D721Med (cell line): Measurements from ENCODE around the gene ATOH7.

Experiments used
- DNase-seq: peaks from one replicate; pipeline ENCODE4 v3.0.0; 2011; ENCODE audit warnings: low spot score; ENCODE audit not compliant: insufficient read length
- FAIRE-seq: peaks from 2 replicates; lab custom pipeline; 2011; peaks lifted over from hg19 to GRCh38; lab: Jason Lieb, UNC
- CTCF ChIP-seq: IDR thresholded peaks from 2 replicates; pipeline ENCODE4 v1.5.1; 2012; ENCODE audit warnings: mild to moderate bottlenecking, control low read depth; ENCODE audit not compliant: insufficient read depth; ENCODE audit errors: missing control alignments

ATOH7 gene

GRCh38 chr10:68221196-68221595 lies 10.7 kb downstream of the ATOH7 start:
- TF ChIP-seq CTCF = no peak

GRCh38 chr10:68218786-68219185 lies 13.1 kb downstream of the ATOH7 start:
- no peak for TF ChIP-seq CTCF
- no peak for FAIRE-seq
- DNase-seq = no peak

More at GRCh38 chr10:68221196-68221595, 10.7 kb downstream of the ATOH7 start:
- DNase-seq = no peak
- no peak for FAIRE-seq

DNA sequence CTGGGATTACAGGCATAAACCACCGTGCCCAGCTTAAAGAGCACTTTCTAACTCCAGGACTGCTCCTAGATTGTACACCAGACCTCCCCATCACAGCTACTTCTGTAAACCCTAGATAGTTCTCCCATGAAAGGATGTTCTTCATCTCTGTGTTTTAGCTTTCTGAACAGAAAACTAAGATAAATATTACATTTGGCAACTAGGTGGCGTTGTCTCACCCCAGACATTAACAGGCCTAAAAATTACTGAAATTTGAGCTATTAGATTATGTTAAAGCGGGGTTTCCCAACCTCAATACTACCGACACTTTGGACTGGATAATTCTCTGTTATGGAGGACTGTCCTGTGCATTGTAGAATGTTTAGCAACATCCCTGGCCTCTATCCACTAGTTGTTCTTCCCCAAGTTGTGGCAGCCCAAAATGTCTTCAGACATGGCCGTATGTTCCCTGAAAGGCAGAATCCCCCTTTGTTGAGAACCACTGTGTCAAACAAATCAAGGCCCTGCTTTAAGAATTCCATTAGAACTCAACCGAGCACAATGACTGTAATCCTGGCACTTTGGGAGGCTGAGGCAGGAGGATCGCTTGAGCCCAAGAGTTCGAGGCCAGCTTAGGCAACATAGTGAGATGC lies 19.1 kb downstream of the ATOH7 start:
- FAIRE-seq (no peak), DNase-seq (no peak)
- peak; percentile 74 for TF ChIP-seq CTCF

- DNase-seq (no peak), FAIRE-seq (no peak)
- TF ChIP-seq CTCF = no peak
These were observed 20.2 kb downstream of the ATOH7 start for GRCh38 chr10:68211669-68212068.

DNA sequence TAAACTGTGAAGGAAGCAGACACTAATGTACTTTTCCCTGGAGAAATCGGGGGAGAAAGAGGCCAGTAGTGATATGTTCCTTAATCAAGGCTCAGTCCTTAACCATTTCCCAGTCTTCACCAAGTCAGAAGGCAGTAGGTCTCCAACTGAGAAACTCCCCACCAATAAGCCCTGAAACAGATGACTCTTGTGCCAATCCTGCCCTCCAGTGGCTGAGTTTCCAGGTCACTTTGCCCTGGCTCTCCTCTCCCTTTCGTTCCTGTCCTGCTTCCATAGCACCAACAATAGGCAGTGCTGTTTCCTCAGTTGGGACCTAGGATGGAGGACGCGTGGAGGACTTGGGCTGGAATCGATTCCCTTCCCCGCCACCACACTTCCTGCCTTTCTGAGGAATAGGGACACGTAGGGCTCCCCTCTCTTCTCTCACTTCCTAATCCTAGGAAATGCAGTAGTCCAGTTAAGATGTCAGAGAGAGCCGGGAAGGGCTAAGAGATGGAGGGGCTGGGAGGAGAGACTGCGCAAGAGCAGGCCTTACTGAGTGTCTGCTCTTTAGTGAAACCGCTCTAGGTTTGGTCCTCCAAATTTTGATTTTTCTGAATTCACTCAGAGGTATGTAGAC lies 23.4 kb downstream of the ATOH7 start:
- peak; percentile 52 for TF ChIP-seq CTCF
- DNase-seq = no peak
- FAIRE-seq = peak; percentile 46

DNA sequence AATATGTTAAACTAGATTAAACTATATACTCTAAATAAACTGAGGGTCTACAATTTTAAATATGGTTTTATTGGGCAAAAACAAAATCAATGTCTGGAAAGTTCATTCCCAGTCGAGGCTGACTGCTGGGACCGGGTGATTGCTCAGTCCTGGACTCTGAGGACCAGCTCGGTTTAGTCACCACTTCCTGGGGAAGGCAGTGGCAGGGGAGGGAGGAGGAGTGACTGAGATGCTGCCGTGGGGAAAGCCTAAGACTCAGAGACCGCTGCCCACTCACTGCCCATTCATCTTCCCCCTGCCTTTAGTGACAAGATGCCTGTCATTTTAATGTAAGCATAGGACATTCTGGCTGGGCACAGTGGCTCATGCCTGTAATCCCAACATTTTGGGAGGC lies 29.0 kb downstream of the ATOH7 start:
- FAIRE-seq (no peak), DNase-seq (no peak)

More for the DNA sequence above, 29.0 kb downstream of the ATOH7 start:
- TF ChIP-seq CTCF = no peak
